Right forelimb (tissue), 1 donor: ENCODE data around the gene DPYD.

Source experiments
- DNase-seq: peaks from one replicate; pipeline ENCODE4 v3.0.0-alpha.2; 2018

Gene DPYD

GRCh38 chr1:97174039-97174704, 746.7 kb downstream of the DPYD start:
- DNase-seq: no peak

GRCh38 chr1:97170300-97170699, 750.5 kb downstream of the DPYD start:
- DNase-seq: no peak

- DNase-seq: no peak
Observed at GRCh38 chr1:97168056-97168455, 752.8 kb downstream of the DPYD start.

GRCh38 chr1:97167246-97167645, 753.6 kb downstream of the DPYD start:
- DNase-seq: no peak

- no peak for DNase-seq
Observed at GRCh38 chr1:97166626-97167025, 754.2 kb downstream of the DPYD start.

- no peak for DNase-seq
Observed at GRCh38 chr1:97164276-97164639, 756.6 kb downstream of the DPYD start.

GRCh38 chr1:97163591-97164275, 757.1 kb downstream of the DPYD start:
- DNase-seq: no peak

- DNase-seq: no peak
Observed at GRCh38 chr1:97160818-97161217, 760.0 kb downstream of the DPYD start.

- DNase-seq: no peak
Observed at GRCh38 chr1:97159342-97159741, 761.5 kb downstream of the DPYD start.

- DNase-seq: no peak
Observed at GRCh38 chr1:97158691-97159096, 762.1 kb downstream of the DPYD start.

GRCh38 chr1:97157991-97158390, 762.8 kb downstream of the DPYD start:
- no peak for DNase-seq

- DNase-seq: no peak
Observed at GRCh38 chr1:97151651-97152050, 769.2 kb downstream of the DPYD start.

GRCh38 chr1:97145321-97145956, 775.4 kb downstream of the DPYD start:
- DNase-seq: no peak

- DNase-seq: no peak
Observed at GRCh38 chr1:97144527-97144926, 776.3 kb downstream of the DPYD start.

- no peak for DNase-seq
Observed at GRCh38 chr1:97143236-97143882, 777.5 kb downstream of the DPYD start.

GRCh38 chr1:97140611-97141010, 780.2 kb downstream of the DPYD start:
- no peak for DNase-seq

GRCh38 chr1:97139512-97139911, 781.3 kb downstream of the DPYD start:
- no peak for DNase-seq

- no peak for DNase-seq
Observed at GRCh38 chr1:97138515-97139032, 782.3 kb downstream of the DPYD start.

- no peak for DNase-seq
Observed at GRCh38 chr1:97137862-97138514, 782.8 kb downstream of the DPYD start.

- no peak for DNase-seq
Observed at GRCh38 chr1:97136996-97137395, 783.8 kb downstream of the DPYD start.

- DNase-seq: no peak
Observed at GRCh38 chr1:97135972-97136371, 784.9 kb downstream of the DPYD start.

GRCh38 chr1:97128426-97128825, 792.4 kb downstream of the DPYD start:
- no peak for DNase-seq
